HG02938 (cell line): ENCODE results near the gene RAB31.
"Not testable (repeated sequence)": the region's sequence is repeated elsewhere in the genome, so short reads cannot be mapped to it uniquely, and the experiment has no call there.

Source experiments
- ATAC-seq: cut with Tn5 transposase; IDR thresholded peaks from one replicate; pipeline ENCODE4 v1.9.1; 2021; ENCODE audit warnings: mild to moderate bottlenecking, moderate library complexity; ENCODE audit not compliant: unreplicated experiment

The RAB31 gene

GRCh38 chr18:9756271-9756932 lies 48.3 kb downstream of the RAB31 start:
- no peak for ATAC-seq

- ATAC-seq = no peak
Measured at GRCh38 chr18:9756933-9757470, 48.9 kb downstream of the RAB31 start.

DNA sequence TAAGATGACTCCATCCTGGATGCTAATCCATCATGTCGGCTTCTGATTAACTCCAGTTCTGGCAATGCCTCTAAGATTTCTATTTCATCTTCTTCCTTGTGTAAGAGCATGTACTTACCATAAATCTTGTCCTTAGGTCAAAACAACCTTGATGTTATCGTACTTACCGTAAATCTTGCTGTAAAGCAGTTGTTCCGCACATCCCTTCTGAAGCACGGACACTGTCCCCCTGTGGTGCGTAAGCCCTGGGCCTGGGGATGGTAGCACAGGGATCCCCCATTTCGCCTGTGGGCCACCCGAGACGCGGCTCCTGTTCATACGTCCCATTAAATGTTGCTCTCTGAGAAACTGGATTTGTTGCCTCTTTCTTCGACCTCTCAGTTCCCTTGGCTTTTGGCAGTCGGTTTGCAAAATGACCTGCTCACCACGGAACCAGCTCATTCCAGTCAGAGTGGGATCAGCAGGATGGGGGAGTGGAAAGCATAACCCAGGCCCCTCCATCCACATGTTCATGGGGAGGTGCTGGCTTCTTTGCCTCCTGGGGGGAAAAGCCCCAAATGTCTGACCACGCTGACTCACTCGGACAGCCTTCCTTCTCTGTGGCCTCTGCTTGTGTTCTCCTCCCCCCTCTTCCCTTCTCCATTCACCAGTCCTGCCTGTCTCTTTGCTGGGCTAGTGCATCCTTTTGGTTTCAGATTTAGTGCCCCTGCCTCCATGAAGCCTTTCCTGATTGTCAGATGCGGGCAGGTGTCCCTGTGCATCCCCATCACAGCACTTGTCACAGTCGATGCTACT lies 49.9 kb downstream of the RAB31 start:
- ATAC-seq = no peak

- ATAC-seq = no peak
Measured at GRCh38 chr18:9758624-9759075, 50.5 kb downstream of the RAB31 start.

DNA sequence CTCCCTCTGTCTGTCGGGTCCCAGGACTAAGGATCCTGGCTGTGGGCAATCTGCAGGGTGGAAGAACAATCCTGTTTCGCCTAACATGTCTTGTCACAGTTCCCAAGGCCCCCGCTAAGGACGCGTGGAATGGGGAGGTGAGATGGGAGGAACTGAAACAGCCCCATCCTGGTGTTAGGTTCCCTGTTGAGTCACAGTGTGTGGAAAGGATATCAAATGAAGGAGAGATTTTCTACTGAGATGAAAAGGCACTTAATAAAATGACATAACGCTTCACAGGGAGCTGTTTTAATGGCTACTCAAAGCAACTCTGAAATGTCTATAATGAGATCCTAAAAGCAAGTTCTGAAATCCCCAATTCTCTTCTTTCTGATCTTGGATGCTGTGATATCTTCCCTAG lies 52.5 kb downstream of the RAB31 start:
- no peak for ATAC-seq

DNA sequence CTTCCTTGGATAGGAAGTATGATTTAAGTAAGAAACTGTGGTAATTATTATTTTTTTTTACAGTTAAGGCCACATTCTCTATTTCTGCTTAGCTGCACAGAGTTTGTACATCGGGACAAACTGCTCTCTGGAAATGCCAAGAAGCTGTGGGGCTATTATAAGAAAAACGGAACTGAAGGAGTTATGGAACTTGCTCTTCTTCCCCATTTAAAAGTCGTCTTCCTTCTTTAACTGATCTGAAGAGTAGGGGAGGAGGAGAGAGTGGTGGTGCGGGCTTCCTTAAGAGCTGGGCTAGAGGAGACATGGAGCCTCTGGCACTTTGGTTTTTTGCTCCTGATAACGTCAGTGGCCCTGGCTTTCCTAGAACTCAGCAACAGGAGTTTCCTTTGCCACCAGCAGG lies 54.4 kb downstream of the RAB31 start:
- ATAC-seq = no peak

DNA sequence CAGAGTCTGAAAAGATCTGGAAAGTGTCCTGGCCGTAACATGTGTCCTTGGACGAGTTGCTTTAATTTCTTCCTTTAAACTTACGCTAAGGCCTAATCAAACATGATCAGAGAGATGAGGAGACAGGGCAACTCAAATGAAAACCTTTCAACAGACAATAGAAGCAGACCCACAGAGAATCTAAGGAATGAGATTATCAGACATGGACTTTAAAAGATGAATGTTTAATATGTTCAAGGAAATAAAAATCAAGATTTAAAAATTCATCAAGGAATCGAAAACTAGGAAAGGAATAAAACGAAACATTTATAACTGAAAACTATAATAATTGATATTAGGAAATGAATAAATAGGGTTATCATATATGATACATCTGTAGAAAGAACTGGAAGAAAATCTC lies 55.1 kb downstream of the RAB31 start:
- ATAC-seq = no peak

GRCh38 chr18:9764011-9764481 lies 55.9 kb downstream of the RAB31 start:
- ATAC-seq = no peak

- ATAC-seq = no peak
Measured at GRCh38 chr18:9765501-9765900, 57.4 kb downstream of the RAB31 start.

- no peak for ATAC-seq
Measured at GRCh38 chr18:9766076-9766481, 58.0 kb downstream of the RAB31 start.

- ATAC-seq = no peak
Measured at GRCh38 chr18:9766740-9767139, 58.6 kb downstream of the RAB31 start.

GRCh38 chr18:9768071-9768691 lies 60.1 kb downstream of the RAB31 start:
- ATAC-seq = not testable (repeated sequence)

GRCh38 chr18:9770111-9770510 lies 62.0 kb downstream of the RAB31 start:
- ATAC-seq = not testable (repeated sequence)

DNA sequence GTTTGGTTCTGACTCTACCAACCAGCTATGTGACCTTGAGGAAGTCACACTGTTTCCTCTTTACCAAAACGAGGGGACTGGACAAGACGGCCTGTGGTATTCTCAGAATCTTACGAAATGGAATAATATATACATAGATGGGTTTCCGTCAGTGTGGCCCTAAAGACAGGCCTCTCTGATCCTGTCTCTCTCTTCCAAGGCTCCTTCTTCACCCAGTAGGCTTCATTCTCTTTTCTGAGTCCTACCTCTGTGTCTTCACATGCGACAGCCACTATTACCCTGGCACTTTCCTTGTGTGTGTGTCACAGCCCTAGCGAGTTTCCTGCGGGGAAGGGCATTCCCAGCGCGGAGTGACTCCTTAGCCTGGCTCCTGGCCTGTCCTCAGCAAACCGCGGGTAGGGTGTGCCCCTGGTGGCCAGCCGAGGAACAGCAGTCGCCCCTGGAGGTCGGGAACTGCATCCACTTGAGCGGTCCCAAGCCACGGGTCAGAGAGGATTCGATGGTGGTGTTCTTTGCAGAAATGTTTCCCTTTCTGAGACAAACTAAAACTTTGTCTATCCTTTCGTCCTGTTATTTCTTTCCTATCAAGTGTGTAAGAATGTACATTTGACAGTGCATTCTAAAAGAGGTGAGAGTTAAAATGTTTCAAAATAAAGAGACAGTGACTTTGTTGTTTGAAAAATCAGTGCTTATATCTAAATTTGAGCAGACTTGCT lies 63.3 kb downstream of the RAB31 start:
- ATAC-seq = no peak

DNA sequence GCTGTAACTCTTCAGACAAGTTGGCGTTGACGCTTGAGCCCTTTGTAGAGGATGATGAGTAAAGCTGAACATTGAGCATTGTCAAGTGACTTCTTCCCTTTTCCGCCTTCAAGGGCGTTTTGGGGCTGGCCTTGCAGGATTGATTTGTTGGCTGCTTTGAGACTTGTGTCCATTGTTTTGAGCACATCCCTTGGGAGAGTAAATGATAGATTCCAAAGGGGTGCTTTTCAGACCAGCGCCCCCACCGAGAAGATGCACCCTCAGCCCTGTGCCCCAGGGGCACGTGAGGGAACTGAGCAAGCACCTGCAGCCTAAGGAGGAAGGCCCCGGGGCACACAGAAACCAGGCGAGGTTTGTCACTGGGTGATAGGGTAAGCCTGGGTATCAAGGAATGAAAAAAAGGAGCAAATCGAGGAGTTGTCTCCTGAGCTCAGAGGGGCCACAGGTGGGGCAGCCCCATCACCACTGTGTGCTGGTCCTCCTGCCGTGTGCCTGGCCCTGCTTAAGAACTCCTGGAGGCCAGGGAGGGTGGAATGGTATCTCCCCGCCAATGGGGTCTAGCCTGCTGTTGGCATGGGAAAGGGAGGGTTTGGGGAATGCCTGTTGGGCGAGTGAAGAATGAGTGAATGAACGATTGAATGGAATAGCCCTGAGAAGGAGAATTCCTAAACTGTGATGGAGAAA lies 64.0 kb downstream of the RAB31 start:
- ATAC-seq = no peak

DNA sequence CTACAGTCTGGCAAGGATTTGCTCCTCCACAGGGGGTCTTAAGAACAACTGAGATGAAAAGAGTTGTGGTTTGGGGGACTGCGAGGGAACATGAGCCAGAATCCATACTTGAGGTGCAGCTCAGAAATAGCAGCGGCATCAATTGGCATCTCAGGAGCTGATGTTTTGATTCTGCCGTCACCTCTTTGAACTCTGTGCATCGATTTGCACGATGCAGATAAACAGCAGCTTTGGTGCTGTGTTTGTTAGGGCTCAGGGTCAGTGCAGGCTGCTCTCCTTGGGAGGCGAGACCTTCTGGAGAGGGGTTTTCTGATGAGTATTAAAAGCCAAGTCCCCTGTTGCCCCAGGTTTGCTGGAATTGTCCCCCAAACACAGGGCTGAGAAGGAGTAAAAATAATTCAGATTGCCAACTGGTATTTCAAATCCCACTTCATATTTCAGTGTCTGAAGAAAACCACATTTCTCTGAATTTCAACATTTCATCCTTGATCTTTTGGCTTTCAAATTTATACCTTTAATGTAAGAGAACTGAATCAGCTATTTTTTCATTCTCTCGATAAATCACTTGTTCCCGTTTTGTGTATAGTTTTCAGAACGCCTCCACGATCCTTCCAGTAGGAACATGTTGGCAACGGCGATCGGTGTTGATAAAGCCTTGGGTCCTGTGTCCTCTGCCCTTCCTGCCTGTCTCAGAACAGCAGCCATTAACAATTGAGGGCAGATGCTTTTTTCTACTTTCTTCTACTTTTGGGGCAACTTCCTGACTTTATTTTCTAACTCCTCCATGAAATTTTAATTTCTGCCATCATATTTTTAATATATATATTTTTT lies 65.0 kb downstream of the RAB31 start:
- no peak for ATAC-seq

GRCh38 chr18:9774150-9774549 lies 66.0 kb downstream of the RAB31 start:
- no peak for ATAC-seq

- ATAC-seq = no peak
Measured at GRCh38 chr18:9775178-9775577, 67.1 kb downstream of the RAB31 start.

- ATAC-seq = no peak
Measured at GRCh38 chr18:9779630-9780029, 71.5 kb downstream of the RAB31 start.
